Tongue (tissue), 3 donors: ENCODE results near the gene RNF220. TPM values are rescaled to one million over a fixed set of nuclear protein-coding genes. Genes with fewer than 3 reads are reported as not detected.
"Not testable (repeated sequence)": the region's sequence is repeated elsewhere in the genome, so short reads cannot be mapped to it uniquely, and the experiment has no call there.

ENCODE experiments used
- DNase-seq: peaks from one replicate; pipeline ENCODE4 v3.0.0-alpha.2; 2015
- small RNA-seq: library from RNA; depleted of rRNA; stranded (forward); fragments of <200 nt; gene quantifications from one replicate; pipeline ENCODE3, GENCODE V24; 2014; ENCODE audit warnings: low replicate concordance
- total RNA-seq: library from RNA; depleted of rRNA; stranded (reverse); fragments of >200 nt; gene quantifications from one replicate; pipeline ENCODE4 v1.2.3, GENCODE V29; 2014

Gene RNF220
- total RNA-seq, 1 donor from 2014 or later, result 52.0 TPM

- no peak for DNase-seq
Observed at GRCh38 chr1:44682883-44683265, 277.8 kb downstream of the RNF220 start.

- no peak for DNase-seq
Observed at GRCh38 chr1:44684525-44684924, 279.5 kb downstream of the RNF220 start.

- DNase-seq, result no peak
Observed at GRCh38 chr1:44685218-44685617, 280.2 kb downstream of the RNF220 start.

- no peak for DNase-seq
Observed at GRCh38 chr1:44685881-44686280, 280.8 kb downstream of the RNF220 start.

- no peak for DNase-seq
Observed at GRCh38 chr1:44688760-44689446, 283.8 kb downstream of the RNF220 start.

- no peak for DNase-seq
Observed at GRCh38 chr1:44689447-44689765, 284.4 kb downstream of the RNF220 start.

- no peak for DNase-seq
Observed at GRCh38 chr1:44693159-44693558, 288.1 kb downstream of the RNF220 start.

GRCh38 chr1:44693900-44694299 lies 288.8 kb downstream of the RNF220 start:
- DNase-seq, result no peak

- DNase-seq, result no peak
Observed at GRCh38 chr1:44694863-44695478, 289.9 kb downstream of the RNF220 start.

GRCh38 chr1:44695671-44696070 lies 290.6 kb downstream of the RNF220 start:
- DNase-seq, result no peak

- no peak for DNase-seq
Observed at GRCh38 chr1:44696101-44696500, 291.0 kb downstream of the RNF220 start.

- DNase-seq, result no peak
Observed at GRCh38 chr1:44696789-44697345, 291.8 kb downstream of the RNF220 start.

GRCh38 chr1:44698138-44698537 lies 293.1 kb downstream of the RNF220 start:
- no peak for DNase-seq

GRCh38 chr1:44699375-44699774 lies 294.3 kb downstream of the RNF220 start:
- DNase-seq, result not testable (repeated sequence)

- DNase-seq, result peak; percentile 30
Observed at GRCh38 chr1:44700573-44700972, 295.5 kb downstream of the RNF220 start.

- peak; percentile 7 for DNase-seq
Observed at GRCh38 chr1:44701141-44701573, 296.1 kb downstream of the RNF220 start.

Small RNA genes lying within 50 kb of the gene (small RNA-seq; reads per million reads assigned to genes)
- gene MIR5584 (not detected), gene RNU6-369P (not detected)

Other genes with a start within 250 kb of the RNF220 start
- gene DMAP1, start 191.8 kb upstream of the RNF220 start, total RNA-seq, result 35.6 TPM
- gene ERI3, start 50.0 kb upstream of the RNF220 start, total RNA-seq, result 57.1 TPM